Adrenal gland (tissue), 5 donors: ENCODE data around the gene CSAG1.

ENCODE experiments used
- CTCF ChIP-seq, 6 experiments: fragments of 450-650 bp in 4 of 6; fragments of 200-600 bp in 2 of 6; sonication (generic) in 1 of 6; IDR thresholded peaks; 1 replicate in 5 of 6; 2 replicates in 1 of 6; pipeline versions ENCODE4 v1.5.1 to v1.8.0; 2016 to 2021; ENCODE audit warnings: antibody characterized with exemption in 6 of 6, mild to moderate bottlenecking in 2 of 6, moderate library complexity in 1 of 6
- POLR2A ChIP-seq, 2 donors: fragments of 450-650 bp; IDR thresholded peaks; one replicate each; pipeline ENCODE4 v1.6.1; 2017; ENCODE audit warnings: antibody characterized with exemption in 2 of 2, mild to moderate bottlenecking in 2 of 2, moderate library complexity in 1 of 2
- donor health status: DM: no; HTN: no; CAD: no.

GRCh38 chrX:152735860-152736511, 2.5 kb upstream of the CSAG1 start:
- TF ChIP-seq CTCF (IDR thresholded peaks at IDR 0.05), result no peak
- TF ChIP-seq POLR2A (IDR thresholded peaks at IDR 0.05), result no peak
